Inflammatory macrophage (primary cell): ENCODE data around the gene COX7B.

Source experiments
- DNase-seq, 2 donors: peaks; one replicate each; pipeline ENCODE4 v3.0.0-alpha.2; 2020 to 2022

COX7B gene

DNA sequence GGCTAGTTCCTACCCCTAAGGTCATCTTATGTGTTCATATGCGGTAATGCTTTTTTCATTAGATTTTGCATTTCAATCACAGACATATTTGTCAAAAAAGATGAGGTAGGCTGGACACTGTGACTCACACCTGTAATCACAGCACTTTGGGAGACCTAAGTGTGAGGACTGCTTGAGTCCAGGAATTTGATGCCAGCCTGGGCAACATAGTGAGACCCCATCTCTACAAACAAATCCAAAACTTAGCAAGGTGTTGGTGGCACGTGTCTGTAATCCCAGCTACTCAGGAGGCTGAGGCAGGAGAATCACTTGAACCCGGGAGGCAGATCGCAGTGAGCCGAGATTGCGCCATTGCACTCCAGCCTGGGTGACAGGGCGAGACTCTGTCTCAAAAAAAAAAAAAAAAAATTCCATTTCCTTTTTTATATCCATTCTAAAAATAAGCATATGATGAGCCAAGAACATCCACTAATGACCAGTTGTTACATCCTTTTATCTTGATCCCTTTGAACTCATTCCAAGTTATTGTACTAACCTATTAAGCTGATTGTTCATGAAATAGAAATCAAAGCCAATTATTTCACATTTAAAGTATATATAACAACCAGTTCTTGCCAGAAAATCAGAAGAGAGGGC lies 46.8 kb downstream of the COX7B start:
- DNase-seq: peak; percentile 11 to 58

DNA sequence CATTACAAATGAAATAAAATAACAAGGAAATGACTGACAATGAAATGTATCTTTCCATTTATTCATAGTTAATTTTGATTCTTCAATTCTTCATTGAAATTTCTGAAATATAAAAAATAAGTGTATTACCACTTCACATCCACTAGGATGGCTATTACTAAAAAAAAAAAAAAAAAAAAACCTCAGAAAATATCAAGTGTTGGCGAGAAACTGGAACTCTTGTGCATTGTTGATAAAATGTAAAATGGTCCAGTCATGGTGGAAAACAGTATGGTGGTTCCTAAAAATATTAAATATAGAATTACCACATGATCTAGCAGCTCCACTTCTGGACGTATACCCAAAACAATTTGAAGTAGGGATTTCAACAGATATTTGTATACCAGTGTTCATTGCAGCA lies 47.3 kb downstream of the COX7B start:
- DNase-seq: no peak

DNA sequence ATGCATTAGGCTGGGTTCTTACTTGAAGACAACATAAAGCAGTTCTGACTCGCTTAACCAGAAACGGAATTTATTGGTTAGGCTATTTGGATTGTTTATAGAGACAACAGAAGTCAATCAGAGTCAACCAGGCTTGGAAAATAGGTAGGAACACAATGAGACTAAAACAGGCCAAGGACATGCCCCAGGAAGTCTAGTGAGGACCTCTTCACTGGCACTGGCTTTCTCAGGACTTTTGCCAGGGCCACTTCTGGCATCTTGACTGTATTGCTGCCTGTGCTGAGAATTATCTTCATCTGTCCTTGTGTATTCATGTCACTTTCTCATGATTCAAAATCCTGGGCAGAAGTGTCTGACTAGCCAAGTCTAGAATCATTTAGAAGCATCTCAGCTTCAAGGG lies 50.6 kb downstream of the COX7B start:
- no peak for DNase-seq

DNA sequence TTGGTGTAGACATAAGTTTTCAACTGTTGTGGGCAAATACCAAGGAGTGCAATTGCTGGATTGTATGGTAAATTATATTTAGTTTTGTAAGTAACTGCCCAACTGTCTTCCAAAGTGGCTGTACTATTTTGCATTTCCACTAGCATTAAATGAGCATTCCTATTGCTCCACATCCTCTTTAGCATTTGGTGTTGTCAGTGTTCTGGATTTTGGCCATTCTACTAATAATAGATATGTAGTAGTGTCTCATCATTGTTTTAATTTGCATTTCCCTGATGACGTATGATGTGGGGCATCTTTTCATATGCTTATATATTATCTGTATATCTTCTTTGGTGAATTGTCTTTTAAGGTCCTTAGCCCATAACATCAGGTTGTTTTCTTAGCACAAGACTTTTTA lies 52.9 kb downstream of the COX7B start:
- DNase-seq: no peak

DNA sequence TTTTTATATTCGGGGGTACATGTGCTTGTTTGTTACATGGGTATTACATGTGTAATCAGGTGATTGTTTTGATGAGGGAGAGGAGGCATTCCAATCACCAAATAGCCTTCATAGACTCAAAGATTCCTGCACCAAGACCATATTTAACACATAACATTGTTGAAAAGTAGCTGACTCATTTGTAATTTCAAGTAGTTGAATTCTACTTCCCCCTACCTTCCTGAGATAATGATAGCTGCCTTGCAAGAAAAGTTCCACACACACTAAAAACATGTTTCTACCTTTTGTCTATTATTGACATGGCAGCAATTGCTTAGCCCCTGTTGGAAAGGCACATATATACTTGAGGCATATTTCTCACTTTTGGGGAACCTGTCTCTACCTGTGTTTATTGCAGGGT lies 54.0 kb downstream of the COX7B start:
- no peak for DNase-seq

DNA sequence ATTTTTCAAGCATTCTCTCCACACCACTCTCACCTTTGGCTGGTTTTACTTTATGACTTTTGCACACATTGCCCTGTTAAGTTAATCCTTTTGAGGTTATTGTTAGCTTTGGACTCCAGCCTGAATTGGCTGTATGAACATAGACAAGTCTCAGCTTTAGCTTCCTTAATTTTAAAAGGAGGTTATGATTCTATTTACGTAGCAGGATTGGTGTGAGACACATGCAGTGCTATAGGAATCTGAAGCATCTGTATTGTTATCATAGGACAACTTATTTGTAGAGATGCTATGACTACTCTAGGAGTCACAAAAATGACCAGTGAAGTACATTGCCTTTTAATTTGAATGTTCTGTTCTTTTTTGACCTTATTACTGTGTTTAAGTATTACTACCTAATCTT lies 54.4 kb downstream of the COX7B start:
- no peak for DNase-seq
